ENCODE results near the gene ZBTB40.

ZBTB40 gene

DNA sequence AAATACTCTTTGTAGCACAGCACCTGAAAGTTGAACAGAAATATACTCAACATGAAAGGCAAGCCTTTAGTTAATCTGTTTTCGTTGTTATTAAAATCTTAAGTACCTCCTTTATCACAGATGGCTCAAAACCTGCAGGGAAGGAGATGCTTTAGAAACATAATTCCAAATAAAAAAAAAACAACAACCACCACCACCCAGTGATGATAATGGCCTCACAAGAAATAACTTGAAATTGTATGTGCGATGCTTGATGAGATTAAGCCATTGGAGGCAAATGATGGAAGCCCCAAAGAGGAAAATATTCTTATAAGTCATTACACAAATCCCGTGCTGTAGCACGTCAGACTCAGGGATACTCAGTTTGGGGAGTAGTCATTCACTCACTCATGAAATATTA, 24.9 kb upstream of the ZBTB40 start:
- no peak for DNase-seq (ENCODE audit: low spot score)

DNA sequence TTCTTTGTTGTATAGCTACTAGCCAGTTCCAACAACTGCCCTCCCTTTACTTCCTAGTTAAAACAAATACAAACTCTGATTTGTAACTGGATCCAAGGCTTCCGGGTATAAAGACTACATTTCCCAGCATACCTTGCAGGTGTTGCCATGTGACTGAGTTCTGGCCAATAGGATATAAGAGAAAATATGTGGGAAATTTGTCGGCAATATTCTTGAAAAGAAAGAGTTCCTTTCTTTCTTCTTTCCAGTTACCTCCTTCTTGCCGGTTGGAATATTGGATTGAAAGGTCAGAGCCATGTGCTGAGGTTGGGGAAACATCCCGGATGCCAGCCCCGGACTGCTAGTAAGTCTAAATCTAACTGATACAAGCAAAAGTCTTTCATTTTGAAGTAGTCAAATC, 23.0 kb upstream of the ZBTB40 start:
- peak; percentile 70 for DNase-seq (ENCODE audit: low spot score)

GRCh38 chr1:22431965-22432364, 19.7 kb upstream of the ZBTB40 start:
- DNase-seq (ENCODE audit: low spot score), result no peak

GRCh38 chr1:22434717-22435116, 16.9 kb upstream of the ZBTB40 start:
- DNase-seq (ENCODE audit: low spot score), result no peak

GRCh38 chr1:22436948-22437347, 14.7 kb upstream of the ZBTB40 start:
- DNase-seq (ENCODE audit: low spot score), result no peak

DNA sequence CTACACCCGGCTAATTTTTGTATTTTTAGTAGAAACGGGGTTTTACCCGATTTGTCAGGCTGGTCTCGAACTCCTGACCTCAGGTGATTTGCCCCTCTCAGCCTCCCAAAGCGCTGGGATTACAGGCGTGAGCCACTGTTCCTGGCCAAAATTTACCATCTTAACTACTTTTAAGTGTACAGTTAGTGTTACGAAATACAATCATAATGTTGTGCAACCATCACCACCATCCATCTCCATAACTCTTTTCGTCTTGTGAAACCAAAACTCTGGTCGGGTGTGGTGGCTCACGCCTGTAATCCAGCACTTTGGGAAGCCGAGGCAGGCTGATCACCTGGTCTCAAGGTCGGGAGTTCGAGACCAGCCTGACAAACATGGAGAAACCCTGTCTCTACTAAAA, 14.1 kb upstream of the ZBTB40 start:
- DNase-seq (ENCODE audit: low spot score), result no peak

DNA sequence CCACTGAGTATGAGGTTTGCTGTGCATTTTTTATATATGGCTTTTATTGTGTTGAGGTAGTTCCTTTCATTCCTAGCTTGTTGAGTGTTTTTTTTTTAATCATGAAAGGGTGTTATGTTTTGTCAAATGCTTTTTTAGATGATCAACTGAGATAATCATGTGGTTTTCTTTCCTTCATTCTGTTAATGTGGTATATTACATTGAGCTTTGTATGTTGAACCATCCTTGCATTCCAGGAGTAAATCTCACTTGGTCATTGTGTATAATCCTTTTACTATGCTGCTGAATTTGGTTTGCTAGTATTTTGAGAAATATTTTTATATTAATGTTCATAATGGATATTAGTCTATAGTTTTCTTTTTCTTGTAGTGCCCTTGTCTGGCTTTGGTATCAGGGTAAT, 11.1 kb upstream of the ZBTB40 start:
- no peak for DNase-seq (ENCODE audit: low spot score)

DNA sequence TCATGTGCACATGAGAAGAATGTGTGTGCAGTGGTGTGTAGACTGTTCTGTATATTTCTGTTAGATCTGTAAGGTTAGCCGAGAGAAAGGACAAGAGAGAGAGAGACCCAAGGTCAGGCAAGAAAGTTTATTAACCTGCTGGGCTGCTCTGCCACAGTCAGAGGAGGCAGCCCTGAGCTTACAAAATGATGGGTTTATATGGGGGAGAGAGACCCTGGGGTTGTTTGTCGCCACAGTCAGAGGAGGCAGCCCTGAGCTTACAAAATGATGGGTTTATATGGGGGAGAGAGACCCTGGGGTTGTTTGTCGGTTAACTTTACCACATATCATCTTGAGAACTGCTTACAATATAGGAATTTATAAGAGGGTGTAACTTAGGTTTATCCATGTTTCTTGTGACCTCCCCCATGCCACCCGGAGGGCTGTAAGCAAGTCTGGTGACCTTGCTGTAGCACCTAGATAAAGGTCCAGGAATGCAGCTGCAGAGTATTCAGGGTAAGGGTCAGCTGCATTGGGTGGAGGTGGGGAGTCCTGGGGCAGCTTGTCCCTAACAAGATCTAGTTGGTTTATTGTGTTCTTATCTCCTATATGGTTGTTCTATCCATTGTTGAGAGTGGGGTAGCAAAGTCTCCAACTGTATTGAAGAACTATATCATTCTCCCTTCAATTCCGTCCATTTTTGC, 9.3 kb upstream of the ZBTB40 start:
- DNase-seq (ENCODE audit: low spot score), result no peak

GRCh38 chr1:22443332-22443731, 8.3 kb upstream of the ZBTB40 start:
- no peak for DNase-seq (ENCODE audit: low spot score)

- no peak for DNase-seq (ENCODE audit: low spot score)
Observed at GRCh38 chr1:22444856-22445255, 6.8 kb upstream of the ZBTB40 start.

- no peak for DNase-seq (ENCODE audit: low spot score)
Observed at GRCh38 chr1:22447621-22448111, 4.0 kb upstream of the ZBTB40 start.

DNA sequence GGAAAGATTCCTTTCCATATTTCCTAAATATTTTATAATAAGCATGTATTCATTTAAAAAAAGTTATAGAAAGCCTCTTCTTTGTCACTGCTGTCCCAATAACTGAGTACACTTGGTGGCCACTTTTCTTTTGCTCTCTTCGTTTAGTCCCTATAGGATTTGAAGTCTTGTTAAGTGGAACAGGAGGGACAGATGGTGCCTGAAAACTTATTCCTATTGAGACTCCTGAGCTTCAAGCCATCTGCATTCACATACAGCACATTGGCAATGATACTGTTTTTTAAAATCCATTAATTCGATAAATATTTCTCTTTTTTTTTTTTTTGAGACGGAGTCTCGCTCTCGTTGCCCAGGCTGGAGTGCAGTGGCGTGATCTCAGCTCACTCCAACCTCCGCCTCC, 2.0 kb upstream of the ZBTB40 start:
- no peak for DNase-seq (ENCODE audit: low spot score)

DNA sequence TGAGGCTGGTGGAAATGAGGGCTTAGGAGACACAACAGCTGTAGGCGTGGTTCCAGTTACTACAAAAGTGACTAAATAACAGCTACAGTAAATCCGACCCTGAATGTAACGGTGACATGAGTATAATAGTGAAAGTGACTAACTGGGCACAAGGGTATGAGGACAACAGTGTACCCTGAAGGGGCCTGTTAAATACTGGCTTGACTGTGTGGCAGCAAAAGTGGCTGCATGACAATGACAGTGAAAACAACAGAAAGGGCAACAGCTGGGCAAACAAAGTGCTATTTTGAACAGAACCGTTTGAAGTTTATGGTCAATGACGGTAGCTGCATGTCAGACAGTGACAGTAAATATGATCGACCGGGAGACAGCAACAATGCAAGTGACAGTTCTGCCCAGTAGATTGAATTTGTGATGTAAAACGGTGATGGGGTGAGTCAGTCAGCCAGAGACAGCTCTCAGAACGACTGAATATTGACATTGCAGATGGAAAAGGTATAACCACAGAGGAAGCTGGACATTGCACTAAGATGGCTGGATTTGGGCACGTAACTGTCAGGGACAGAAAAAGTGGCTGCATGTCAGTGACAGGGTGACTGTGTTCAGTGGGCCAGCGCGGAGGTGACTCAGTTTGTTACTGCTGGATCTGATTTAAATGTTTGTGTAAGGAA, 1.2 kb upstream of the ZBTB40 start:
- DNase-seq (ENCODE audit: low spot score), result no peak

GRCh38 chr1:22452481-22452957, 868 bp downstream of the ZBTB40 start:
- no peak for DNase-seq (ENCODE audit: low spot score)

- no peak for DNase-seq (ENCODE audit: low spot score)
Observed at GRCh38 chr1:22453181-22453580, 1.5 kb downstream of the ZBTB40 start.

GRCh38 chr1:22454476-22455056, 2.9 kb downstream of the ZBTB40 start:
- no peak for DNase-seq (ENCODE audit: low spot score)

- DNase-seq (ENCODE audit: low spot score), result no peak
Observed at GRCh38 chr1:22457345-22457744, 5.7 kb downstream of the ZBTB40 start.

GRCh38 chr1:22457836-22458235, 6.2 kb downstream of the ZBTB40 start:
- DNase-seq (ENCODE audit: low spot score), result no peak

GRCh38 chr1:22461100-22461499, 9.4 kb downstream of the ZBTB40 start:
- DNase-seq (ENCODE audit: low spot score), result no peak

DNA sequence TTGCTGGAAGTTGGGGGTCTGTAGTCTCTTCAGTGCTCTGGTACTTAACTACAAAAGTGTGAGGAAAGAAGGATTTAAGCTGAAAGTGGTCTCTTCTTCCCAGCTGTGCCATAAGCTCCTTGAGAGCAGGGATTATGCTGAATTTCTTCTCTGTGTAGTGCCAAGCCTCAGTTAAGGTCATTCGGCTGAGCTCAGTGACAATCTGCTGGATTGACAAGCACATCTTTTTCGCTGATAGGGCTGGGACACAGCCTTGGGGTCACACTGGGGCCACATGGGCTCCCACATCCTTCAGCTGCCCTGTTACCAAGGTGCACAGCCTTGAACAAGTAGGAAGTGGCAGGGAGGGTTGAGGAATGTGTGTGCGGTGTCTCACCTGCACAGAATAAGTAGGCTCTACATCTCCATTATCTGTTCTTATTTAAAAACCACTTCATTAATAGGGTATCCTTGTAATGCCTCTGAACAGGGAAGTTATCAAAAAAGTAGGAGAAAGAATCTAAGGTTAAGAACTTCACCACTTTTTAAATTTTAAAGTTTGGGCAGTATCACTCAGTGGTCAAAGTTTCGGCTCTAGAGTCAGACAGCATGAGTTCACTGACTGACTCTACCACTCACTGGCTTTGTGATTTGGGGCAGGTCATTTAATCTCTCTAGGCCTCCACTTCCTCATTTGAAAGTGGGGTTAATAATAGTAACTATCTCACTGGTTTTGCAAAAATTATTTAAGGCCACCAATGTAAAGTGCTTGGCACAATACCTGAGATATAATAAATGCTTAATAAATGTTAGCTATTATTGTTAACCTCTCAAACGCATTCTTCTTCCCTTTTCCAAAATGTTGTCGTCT, 10.3 kb downstream of the ZBTB40 start:
- no peak for DNase-seq (ENCODE audit: low spot score)

DNA sequence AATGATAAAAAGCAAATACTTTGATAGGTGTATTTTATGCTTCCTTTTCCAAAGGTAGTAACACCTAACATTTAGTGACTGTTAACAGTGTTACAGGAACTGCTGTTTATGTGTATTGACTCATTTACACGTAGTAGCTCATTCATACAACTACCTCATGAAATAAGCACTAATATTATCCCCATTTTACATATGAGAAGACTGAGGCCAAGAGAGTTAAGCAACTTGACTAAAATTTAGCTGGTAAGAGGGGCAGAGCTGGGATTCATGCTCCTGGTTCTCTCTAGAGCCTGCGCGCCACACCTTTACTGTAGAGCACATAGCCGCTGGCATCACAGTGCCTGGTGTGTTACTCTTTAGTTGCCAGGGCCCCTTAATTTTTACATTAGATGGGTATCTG, 11.3 kb downstream of the ZBTB40 start:
- DNase-seq (ENCODE audit: low spot score), result no peak

DNA sequence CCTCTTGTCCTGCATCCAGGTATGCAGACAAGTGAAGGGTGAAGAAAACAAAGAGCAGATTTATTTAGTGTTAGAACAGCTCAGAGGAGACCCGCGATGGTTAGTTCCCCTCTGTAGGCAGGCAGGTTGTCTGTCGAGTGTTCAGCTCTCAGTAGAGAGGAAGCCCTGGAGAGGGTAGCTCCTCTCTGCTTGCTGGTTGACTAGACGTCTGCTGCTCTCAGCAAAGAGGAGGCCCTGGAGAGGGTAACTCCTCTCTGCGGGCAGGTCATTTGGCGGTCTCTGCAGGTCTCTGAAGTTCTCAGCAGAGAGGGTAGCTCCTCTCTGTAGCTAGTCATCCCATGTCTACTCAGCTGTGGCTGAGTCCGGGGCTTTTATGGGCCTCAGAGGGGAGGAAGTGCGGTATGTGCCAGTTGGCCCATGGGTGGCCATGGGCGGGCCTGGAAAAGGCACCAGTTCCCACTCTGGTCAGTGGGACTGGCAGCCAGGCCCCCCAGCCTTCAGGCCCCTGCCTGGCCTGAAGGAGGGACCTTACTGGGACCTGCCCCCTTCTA, 13.4 kb downstream of the ZBTB40 start:
- DNase-seq (ENCODE audit: low spot score), result no peak
